K562 (cell line): ENCODE results near the gene AEN. TPM values are rescaled to one million over a fixed set of nuclear protein-coding genes. Genes with fewer than 3 reads are reported as not detected.

ENCODE experiments used
- ATAC-seq: fragments of 200-7000 bp; cut with Tn5 transposase; 3 replicates; pipeline ENCODE4 v1.9.1; 2020; ENCODE audit warnings: moderate library complexity
- BruUV-seq: library from RNA; stranded (reverse); fragments of 400-500 nt; replicated peaks from 2 replicates; lab custom pipeline; 2021; lab: Mats Ljungman, UMichigan
- CTCF ChIA-PET: fragments of 300-600 bp; formaldehyde crosslinking; extraction: SDS; loops from one replicate; lab custom pipeline; 2021; ENCODE audit warnings: low intra/inter-chr PET ratio; lab: Yijun Ruan, JAX
- POLR2A ChIA-PET: fragments of 300-600, 350-650 bp; sonication (Branson Sonifier 250); formaldehyde crosslinking; extraction: SDS; loops from one replicate; lab custom pipeline; 2021; ENCODE audit warnings: antibody characterized with exemption, inconsistent platforms; lab: Yijun Ruan, JAX
- DNase-seq, 4 experiments: peaks; one replicate each; pipeline versions ENCODE4 v3.0.0 to v3.0.0-alpha.2; 2011 to 2018; ENCODE audit warnings: low spot score in 3 of 4, mixed read lengths in 3 of 4; ENCODE audit errors: extremely low read depth in 1 of 4
- FAIRE-seq: peaks from 2 replicates; lab custom pipeline; 2011; peaks lifted over from hg19 to GRCh38; lab: Jason Lieb, UNC
- H2AFZ ChIP-seq: 2 replicates; pipeline ENCODE4 v1.6.0; 2011; ENCODE audit warnings: low read depth, low read length, control low read depth, inconsistent platforms
- H3K27ac ChIP-seq: fragments of 200-600 bp; 3 replicates; pipeline ENCODE4 v1.8.0; 2011; ENCODE audit warnings: low read depth, mild to moderate bottlenecking, control low read depth, inconsistent platforms, low read length, moderate library complexity, mixed read lengths; ENCODE audit errors: extremely low read depth
- H3K27me3 ChIP-seq, 2 experiments: fragments of 300-600 bp in 1 of 2; 2 replicates in 1 of 2; 3 replicates in 1 of 2; pipeline versions ENCODE4 v1.6.0 to v1.8.0; 2011; ENCODE audit warnings: inconsistent platforms in 2 of 2, low read length in 2 of 2, mild to moderate bottlenecking in 1 of 2, mixed read lengths in 1 of 2, moderate library complexity in 1 of 2; ENCODE audit not compliant: control insufficient read depth in 2 of 2, insufficient read depth in 2 of 2
- H3K36me3 ChIP-seq: fragments of 300-600 bp; 3 replicates; pipeline ENCODE4 v1.8.0; 2011; ENCODE audit warnings: mild to moderate bottlenecking, low read length, inconsistent platforms; ENCODE audit not compliant: control insufficient read depth, insufficient read depth
- H3K4me1 ChIP-seq, 2 experiments: fragments of 200-600 bp in 1 of 2; replicated peaks in 1 of 2; 2 replicates in 1 of 2; 3 replicates in 1 of 2; pipeline versions ENCODE4 v1.5.1 to v1.8.0; 2011; ENCODE audit warnings: inconsistent platforms in 2 of 2, low read length in 2 of 2, mild to moderate bottlenecking in 1 of 2, mixed read lengths in 1 of 2, moderate library complexity in 1 of 2; ENCODE audit not compliant: control insufficient read depth in 2 of 2, insufficient read depth in 2 of 2
- H3K4me2 ChIP-seq: 2 replicates; pipeline ENCODE4 v1.6.1; 2011; ENCODE audit warnings: low read length, control low read depth, inconsistent platforms, mixed read lengths; ENCODE audit not compliant: insufficient read depth
- H3K4me3 ChIP-seq: fragments of 200-600 bp; sonication (generic), shearing (Covaris generic); 2 replicates; pipeline ENCODE4 v1.5.1; 2016; ENCODE audit warnings: control low read depth, inconsistent platforms
- H3K79me2 ChIP-seq: fragments of 200-600 bp; 3 replicates; pipeline ENCODE4 v1.8.0; 2011; ENCODE audit warnings: low read length, inconsistent platforms; ENCODE audit not compliant: control insufficient read depth, insufficient read depth
- H3K9ac ChIP-seq, 2 experiments: 2 replicates each; pipeline versions ENCODE4 v1.6.0 to v1.6.1; 2011; ENCODE audit warnings: low read depth in 2 of 2, low read length in 2 of 2, control low read depth in 1 of 2, inconsistent platforms in 1 of 2, mild to moderate bottlenecking in 1 of 2, mixed read lengths in 1 of 2; ENCODE audit not compliant: insufficient read depth in 1 of 2
- H3K9me1 ChIP-seq: one replicate; pipeline ENCODE4 v1.6.0; 2011; ENCODE audit warnings: inconsistent platforms, mild to moderate bottlenecking, low read length, moderate library complexity; ENCODE audit not compliant: control insufficient read depth, insufficient read depth
- H3K9me3 ChIP-seq: replicated peaks from 2 replicates; pipeline ENCODE4 v1.5.1; 2011; ENCODE audit warnings: low read depth, low read length, inconsistent platforms; ENCODE audit not compliant: control insufficient read depth, insufficient read depth
- H4K20me1 ChIP-seq: replicated peaks from 2 replicates; pipeline ENCODE4 v1.6.1; 2011; ENCODE audit warnings: low read length, inconsistent platforms, mixed read lengths; ENCODE audit not compliant: control insufficient read depth, insufficient read depth
- HDAC3 ChIP-seq: fragments of 450-650 bp; IDR thresholded peaks from 2 replicates; pipeline ENCODE4 v1.6.1; 2018; ENCODE audit warnings: borderline replicate concordance, mild to moderate bottlenecking, moderate library complexity; ENCODE audit not compliant: partially characterized antibody
- MEF2A ChIP-seq: IDR thresholded peaks from 2 replicates; pipeline ENCODE4 v1.6.1; 2011; ENCODE audit warnings: low read depth, mild to moderate bottlenecking, low read length, moderate library complexity; ENCODE audit not compliant: control insufficient read depth
- NFXL1 ChIP-seq: fragments of 450-650 bp; formaldehyde crosslinking; IDR thresholded peaks from 2 replicates; pipeline ENCODE4 v1.4.0; 2021; ENCODE audit warnings: mild to moderate bottlenecking
- RFX1 ChIP-seq: fragments of 450-650 bp; IDR thresholded peaks from 2 replicates; pipeline ENCODE4 v1.6.1; 2016; ENCODE audit warnings: mild to moderate bottlenecking, moderate library complexity
- ZC3H11A ChIP-seq: IDR thresholded peaks from 2 replicates; pipeline ENCODE4 v1.6.1; 2012; ENCODE audit warnings: low read depth, low read length, improper control_type of control experiment
- ZFP30 ChIP-seq: fragments of 250-450 bp; sonication (Bioruptor Pico); IDR thresholded peaks from 2 replicates; pipeline ENCODE4 v1.8.0; 2022; ENCODE audit warnings: moderate library complexity, mild to moderate bottlenecking, inconsistent platforms, borderline replicate concordance
- ZNF354B ChIP-seq: fragments of 250-450 bp; sonication (Bioruptor Pico); IDR thresholded peaks from 2 replicates; pipeline ENCODE4 v1.4.0; 2020
- WGBS: fragments of 100-300 bp; shearing (Covaris generic); methylation state at CpG from one replicate; pipeline ENCODE4 v1.1.6; 2016; ENCODE audit warnings: low coverage, mixed read lengths; ENCODE audit not compliant: insufficient coverage; ENCODE audit errors: missing lambda C conversion rate; 5-methylcytosine and 5-hydroxymethylcytosine counted together
- in situ Hi-C: fragments of 300-500 bp; cut with MboI; formaldehyde crosslinking; loops from 4 replicates; pipeline ENCODE4 v1.15.0; 2018; ENCODE audit warnings: inconsistent platforms, mixed read lengths
- intact Hi-C: fragments of 100-400 bp; cut with micrococcal nuclease; formaldehyde crosslinking; loops from 2 replicates; pipeline ENCODE4 v1.14.2; 2022
- polyA plus RNA-seq, 8 experiments: library from polyadenylated mRNA; depleted of rRNA in 4 of 8; stranded (reverse) in 5 of 8; unstranded in 3 of 8; fragments of >200 nt; fragmentation: Nextera tagmentation in 2 of 8; fragmentation: Illumina TruSeq in 1 of 8; extraction: Ambion mirVana in 2 of 8; extraction: Trizol in 1 of 8; gene quantifications; 2 replicates each; pipeline versions ENCODE4 v1.2.1 to v1.2.3, GENCODE V29; 2011 to 2014; ENCODE audit warnings: inconsistent platforms in 1 of 8, missing spikeins in 1 of 8
- total RNA-seq, 7 experiments: library from RNA; depleted of rRNA in 6 of 7; stranded (reverse); fragments of >200 nt in 6 of 7; fragmentation: Illumina TruSeq in 2 of 7; extraction: Trizol in 2 of 7; gene quantifications; 2 replicates each; pipeline versions ENCODE4 v1.2.1 to v1.2.3, GENCODE V29; 2011 to 2021; ENCODE audit warnings: low replicate concordance in 1 of 7

Gene AEN
- total and polyA plus RNA-seq, 9 of the 15 experiments (the other 6 are each of a cell fraction or from before 2014, with no cell fraction given), result 9.0 to 51.0 (median 32.8) TPM

- TF ChIP-seq HDAC3 (no peak), NFXL1 (CRISPR knock-in tag) (no peak), ZFP30 (CRISPR knock-in tag) (no peak), ZNF354B (CRISPR knock-in tag) (no peak), MEF2A (no peak), ZC3H11A (no peak)
These were observed 47.1 kb upstream of the AEN start (continued) for GRCh38 chr15:88574077-88574476.

DNA sequence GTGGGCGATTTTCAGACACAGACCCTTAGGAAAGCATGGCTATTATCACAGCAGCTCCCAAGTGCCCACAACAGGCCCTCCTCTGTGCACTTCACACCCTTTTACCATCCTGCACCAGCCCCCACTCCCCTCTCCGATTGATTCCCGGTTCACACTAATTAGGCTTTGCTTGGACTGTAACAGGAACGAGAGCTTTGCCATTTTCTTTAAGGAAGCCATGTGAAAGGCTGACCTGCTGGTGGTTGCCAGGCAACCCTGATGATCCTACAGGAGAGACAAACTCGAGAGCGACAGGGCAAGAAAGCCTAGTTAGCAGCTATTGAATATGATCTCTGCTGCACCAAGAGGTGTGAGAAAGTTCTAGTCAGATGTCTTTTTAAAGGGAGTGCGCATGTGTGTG lies 46.5 kb upstream of the AEN start:
- FAIRE-seq (no peak), DNase-seq (no peak), ATAC-seq (no peak)
- no peak overlapping the region for H3K4me3 ChIP-seq
- 9% methylated on average over 7 of the region's 7 CpGs for WGBS
- H3K36me3 ChIP-seq, result no peaks in the 10 kb centered on the region
- H3K27ac ChIP-seq, result no peak overlapping the region
- H3K4me1 ChIP-seq, result peaks cover 4 to 10% of the 10 kb centered on the region in 2 experiments; a peak in 4 of 5 replicates
- in situ Hi-C loops (no loop called here), intact Hi-C loops (no loop called here)
- H3K9me1 ChIP-seq, result no peaks in the 10 kb centered on the region
- no peaks in the 10 kb centered on the region for H3K79me2 ChIP-seq
- ChIA-PET POLR2A (interaction anchor here (0.6 kb wide), 1 partner anchor 8 kb away, joined by 3 read pairs; no protein-coding TSS in a partner anchor), CTCF (no interaction called here)
- H2AFZ ChIP-seq, result no peak overlapping the region
- H4K20me1 ChIP-seq, result 0 out of 2 replicates have a peak, but pooled peaks cover 6% of the 10 kb centered on the region
- H3K27me3 ChIP-seq, result peaks cover 8 to 21% of the 10 kb centered on the region in 2 experiments
- no peak overlapping the region for H3K4me2 ChIP-seq
- no peaks in the 10 kb centered on the region for H3K9me3 ChIP-seq
- TF ChIP-seq RFX1, result peak; percentile 64
- no peak for TF ChIP-seq HDAC3
- no TSS peak for BruUV-seq
- no peak overlapping the region for H3K9ac ChIP-seq
